GM21619 (cell line): ENCODE measurements around the gene SCRN1.
"Not testable (repeated sequence)": the region's sequence is repeated elsewhere in the genome, so short reads cannot be mapped to it uniquely, and the experiment has no call there.

Source experiments
- ATAC-seq: cut with Tn5 transposase; IDR thresholded peaks from one replicate; pipeline ENCODE4 v1.9.1; 2021; ENCODE audit not compliant: unreplicated experiment

Gene SCRN1

GRCh38 chr7:29893351-29893965, 96.1 kb downstream of the SCRN1 start:
- ATAC-seq, result no peak

- ATAC-seq, result no peak
These were observed 97.4 kb downstream of the SCRN1 start for GRCh38 chr7:29892231-29892630.

- no peak for ATAC-seq
These were observed 97.8 kb downstream of the SCRN1 start for GRCh38 chr7:29891766-29892165.

- ATAC-seq, result not testable (repeated sequence)
These were observed 98.8 kb downstream of the SCRN1 start for GRCh38 chr7:29890786-29891185.

- ATAC-seq, result no peak
These were observed 99.3 kb downstream of the SCRN1 start for GRCh38 chr7:29890251-29890650.

- ATAC-seq, result no peak
These were observed 100.3 kb downstream of the SCRN1 start for GRCh38 chr7:29889288-29889687.

- ATAC-seq, result no peak
These were observed 101.6 kb downstream of the SCRN1 start for GRCh38 chr7:29888006-29888405.

GRCh38 chr7:29886827-29887226, 102.8 kb downstream of the SCRN1 start:
- no peak for ATAC-seq

- ATAC-seq, result no peak
These were observed 104.0 kb downstream of the SCRN1 start for GRCh38 chr7:29885626-29886025.

GRCh38 chr7:29884399-29885272, 105.0 kb downstream of the SCRN1 start:
- ATAC-seq, result no peak

- ATAC-seq, result no peak
These were observed 105.9 kb downstream of the SCRN1 start for GRCh38 chr7:29883462-29884398.

GRCh38 chr7:29882481-29882880, 107.1 kb downstream of the SCRN1 start:
- no peak for ATAC-seq

- no peak for ATAC-seq
These were observed 107.9 kb downstream of the SCRN1 start for GRCh38 chr7:29881724-29882123.

GRCh38 chr7:29879609-29880008, 110.0 kb downstream of the SCRN1 start:
- ATAC-seq, result no peak

GRCh38 chr7:29878081-29878688, 111.4 kb downstream of the SCRN1 start:
- ATAC-seq, result no peak

- no peak for ATAC-seq
These were observed 112.4 kb downstream of the SCRN1 start for GRCh38 chr7:29877196-29877595.

- no peak for ATAC-seq
These were observed 113.9 kb downstream of the SCRN1 start for GRCh38 chr7:29875741-29876140.

- ATAC-seq, result no peak
These were observed 115.8 kb downstream of the SCRN1 start for GRCh38 chr7:29873644-29874294.

- ATAC-seq, result no peak
These were observed 117.7 kb downstream of the SCRN1 start for GRCh38 chr7:29871787-29872398.
